GM18867 (cell line): ENCODE data around the gene BTNL8.

ENCODE experiments used
- ATAC-seq: cut with Tn5 transposase; IDR thresholded peaks from one replicate; pipeline ENCODE4 v1.9.1; 2021; ENCODE audit warnings: mild to moderate bottlenecking, moderate library complexity; ENCODE audit not compliant: unreplicated experiment

The BTNL8 gene

GRCh38 chr5:180950291-180950949 is 51.5 kb downstream of the BTNL8 start:
- ATAC-seq, result no peak

DNA sequence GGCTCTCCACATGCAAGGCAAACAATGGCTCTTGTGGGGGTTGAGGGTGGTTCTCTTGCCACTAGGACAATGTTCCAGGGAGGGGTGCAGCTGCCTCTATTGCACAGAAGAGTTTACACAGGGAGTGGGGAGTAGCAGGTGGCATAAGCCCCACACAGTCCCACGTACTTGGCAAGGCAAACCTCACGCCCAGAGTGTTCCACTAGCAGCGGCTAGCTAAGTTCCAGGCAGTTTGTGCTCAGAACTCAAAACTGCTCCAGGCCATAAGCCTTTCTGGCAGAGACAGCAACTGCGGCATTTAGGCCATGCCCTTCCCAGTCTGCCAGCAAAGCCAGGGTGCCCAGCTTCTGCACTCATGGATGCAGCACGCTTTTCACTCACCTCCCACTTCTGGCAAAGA is 60.7 kb downstream of the BTNL8 start:
- ATAC-seq, result no peak

DNA sequence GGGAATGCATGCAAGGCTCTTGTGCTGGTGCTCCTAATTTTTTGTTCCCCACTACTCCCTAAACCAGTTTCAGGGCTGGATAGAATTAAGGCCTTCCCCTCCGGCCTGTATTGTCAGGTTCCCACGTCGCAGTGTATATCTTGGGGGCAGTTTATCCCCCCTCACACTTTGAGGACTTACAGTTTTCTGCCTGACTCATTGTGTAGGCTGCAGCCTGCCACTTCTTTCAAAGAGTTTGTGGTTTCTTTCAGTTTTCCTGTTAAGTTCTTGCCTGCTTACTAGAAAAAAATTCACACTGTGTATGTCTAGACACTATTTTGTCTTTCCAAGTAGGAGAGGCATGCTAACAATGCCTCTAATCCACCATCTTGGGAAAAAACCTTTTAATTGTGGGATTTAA is 61.2 kb downstream of the BTNL8 start:
- no peak for ATAC-seq

DNA sequence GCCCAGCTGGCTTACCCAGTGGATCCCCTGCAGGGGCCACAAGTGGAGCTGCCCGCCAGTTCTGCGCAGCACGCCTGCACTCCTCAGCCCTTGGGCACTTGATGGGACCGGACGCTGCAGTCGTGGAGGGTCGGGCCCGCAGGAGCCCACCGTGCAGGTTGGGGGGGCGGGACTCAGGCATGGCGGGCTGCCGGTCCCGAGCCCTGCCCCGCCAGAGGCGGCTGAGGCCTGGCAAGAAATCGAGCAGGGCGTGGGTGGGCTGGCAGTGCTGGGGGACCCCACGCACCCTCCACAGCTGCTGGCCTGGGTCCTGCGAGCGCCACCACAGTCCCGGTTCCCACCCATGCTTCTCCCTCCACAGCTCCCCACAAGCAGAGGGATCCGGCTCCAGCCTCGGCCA is 70.4 kb downstream of the BTNL8 start:
- no peak for ATAC-seq

DNA sequence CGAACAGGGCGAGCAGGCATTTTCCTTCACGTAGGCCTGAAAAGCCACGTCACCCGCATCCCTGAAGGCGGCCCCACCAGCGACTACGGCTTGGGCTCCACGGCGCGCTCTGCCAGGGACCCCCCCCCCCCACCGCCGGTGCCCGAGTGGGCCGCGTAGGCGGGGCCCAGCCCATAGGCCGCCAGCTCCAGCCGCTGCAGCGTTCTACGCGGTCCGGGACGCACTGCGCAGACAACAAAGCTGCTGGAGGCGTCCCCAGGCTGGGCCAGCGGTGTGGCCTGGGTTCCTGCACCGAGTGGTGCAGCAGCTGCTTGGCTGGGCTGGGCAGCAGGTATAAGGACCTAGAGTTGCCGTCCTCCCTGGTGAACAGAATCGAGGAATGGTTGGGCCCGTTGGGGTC is 71.4 kb downstream of the BTNL8 start:
- ATAC-seq, result no peak

DNA sequence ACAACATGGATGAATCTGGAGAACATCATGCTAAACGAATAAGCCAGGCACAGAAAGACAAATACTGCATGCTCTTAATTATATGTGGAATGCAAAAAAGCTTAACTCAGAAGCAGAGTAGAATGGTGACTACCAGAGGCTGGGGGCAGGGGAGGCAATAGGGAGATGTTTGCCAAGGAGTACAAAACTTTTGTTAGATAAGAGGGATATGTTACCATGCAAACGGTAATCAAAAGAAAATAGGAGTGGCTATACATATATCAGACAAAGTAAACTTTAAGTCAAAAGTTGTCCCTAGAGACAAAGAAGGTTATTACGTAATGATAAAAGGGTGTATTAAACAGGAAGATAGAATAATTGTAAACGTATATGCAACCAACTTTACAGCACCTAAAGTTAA is 71.9 kb downstream of the BTNL8 start:
- no peak for ATAC-seq

DNA sequence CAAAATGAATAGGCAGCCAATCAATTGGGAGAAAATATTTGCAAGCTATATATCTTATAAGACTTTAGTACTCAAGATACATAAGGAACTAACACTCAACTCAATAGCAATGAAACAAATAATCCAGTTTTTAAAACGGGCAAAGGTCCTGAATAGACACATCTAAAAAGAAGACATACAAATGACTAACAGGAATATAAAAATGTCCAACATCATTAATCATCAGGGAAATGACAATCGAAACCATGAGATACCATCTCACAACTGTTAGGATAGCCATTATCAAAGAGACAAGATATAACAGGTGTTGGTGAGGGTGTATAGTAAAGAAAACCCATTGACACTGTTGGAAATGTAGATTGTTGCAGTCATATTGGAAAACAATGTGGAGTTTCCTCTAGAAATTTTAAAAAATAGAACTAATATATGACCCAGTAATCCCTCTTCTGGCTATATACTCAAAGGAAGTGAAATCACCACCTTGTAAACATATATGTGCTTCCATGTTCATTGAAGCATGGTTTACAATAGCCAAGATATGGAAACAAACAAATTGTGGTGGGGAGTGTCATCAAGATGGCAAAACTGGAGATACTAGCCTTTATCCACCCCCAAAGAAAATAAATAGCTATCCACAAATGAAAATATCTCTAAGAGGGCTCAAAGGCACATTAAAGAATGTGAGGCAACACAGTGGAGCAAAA is 75.8 kb downstream of the BTNL8 start:
- ATAC-seq, result peak; percentile 9

DNA sequence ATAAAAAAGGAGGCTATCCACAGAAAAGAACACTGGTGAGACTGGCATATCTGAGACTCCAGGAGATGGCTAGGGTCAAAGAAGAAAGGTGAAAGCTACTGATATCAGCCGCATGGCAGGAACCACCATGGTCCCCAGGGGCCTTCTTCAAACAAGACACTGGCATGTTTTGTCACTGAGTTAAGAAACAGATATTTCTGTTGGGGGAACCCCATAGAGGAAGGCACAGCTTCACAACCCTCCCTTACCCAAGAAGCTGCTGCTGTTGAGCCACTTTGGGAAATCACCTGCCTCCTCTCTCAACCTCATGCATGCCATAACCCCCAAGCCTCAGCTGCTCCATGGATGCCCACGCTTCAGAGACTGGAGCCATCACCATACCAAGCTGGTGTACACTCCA is 76.4 kb downstream of the BTNL8 start:
- peak; percentile 92 for ATAC-seq

DNA sequence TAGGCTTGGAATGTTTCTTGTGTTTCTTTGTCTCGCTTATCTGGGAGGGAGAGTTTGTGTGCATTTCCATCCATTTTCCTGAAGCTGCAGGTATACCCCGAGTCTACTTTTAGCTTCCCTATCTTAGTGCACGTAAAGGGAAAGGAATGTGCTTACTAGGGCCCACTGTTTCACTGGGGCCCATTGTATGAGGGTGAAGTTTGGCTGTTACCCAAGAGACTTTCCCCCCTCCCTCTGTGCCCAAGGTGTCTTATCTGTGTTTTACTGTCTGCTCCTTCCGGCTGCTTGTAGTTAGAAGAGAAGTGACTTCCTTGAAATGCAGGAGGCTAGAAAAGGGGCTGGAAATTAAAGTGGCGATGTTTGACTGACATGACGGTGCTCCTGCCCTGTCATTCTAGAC is 77.6 kb downstream of the BTNL8 start:
- ATAC-seq, result no peak

- no peak for ATAC-seq
These were observed 78.9 kb downstream of the BTNL8 start for GRCh38 chr5:180977852-180978251.

DNA sequence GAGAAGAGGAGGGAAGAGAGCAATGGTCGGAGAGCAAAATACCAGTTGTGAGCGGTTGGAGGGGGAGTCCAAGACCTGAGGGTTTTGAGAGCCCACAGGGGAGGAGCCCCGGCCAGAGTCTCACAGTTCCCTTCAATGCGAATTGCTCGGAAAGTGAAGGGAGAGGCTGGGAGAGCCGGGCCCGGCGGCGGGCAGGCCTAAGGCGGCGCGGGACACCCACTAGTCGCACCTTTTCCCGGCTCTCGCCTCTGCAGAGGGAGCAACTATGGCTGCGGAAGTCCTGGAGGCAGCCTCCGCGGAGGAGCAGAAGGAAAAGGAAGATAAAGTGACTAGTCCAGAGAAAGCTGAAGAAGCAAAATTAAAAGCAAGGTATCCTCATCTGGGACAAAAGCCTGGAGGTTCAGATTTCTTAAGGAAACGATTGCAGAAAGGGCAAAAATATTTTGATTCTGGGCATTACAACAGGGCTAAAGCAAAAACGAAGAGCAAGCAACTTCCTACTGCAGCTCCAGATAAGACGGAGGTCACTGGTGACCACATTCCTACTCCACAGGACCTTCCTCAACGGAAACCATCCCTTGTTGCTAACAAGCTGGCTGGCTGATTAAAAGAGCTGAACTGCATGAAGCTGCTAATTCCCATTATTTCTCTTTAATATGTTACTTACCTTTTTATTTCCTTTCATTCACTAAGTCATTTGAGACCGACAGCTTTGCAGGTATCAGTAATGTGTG is 83.2 kb downstream of the BTNL8 start:
- ATAC-seq, result no peak

DNA sequence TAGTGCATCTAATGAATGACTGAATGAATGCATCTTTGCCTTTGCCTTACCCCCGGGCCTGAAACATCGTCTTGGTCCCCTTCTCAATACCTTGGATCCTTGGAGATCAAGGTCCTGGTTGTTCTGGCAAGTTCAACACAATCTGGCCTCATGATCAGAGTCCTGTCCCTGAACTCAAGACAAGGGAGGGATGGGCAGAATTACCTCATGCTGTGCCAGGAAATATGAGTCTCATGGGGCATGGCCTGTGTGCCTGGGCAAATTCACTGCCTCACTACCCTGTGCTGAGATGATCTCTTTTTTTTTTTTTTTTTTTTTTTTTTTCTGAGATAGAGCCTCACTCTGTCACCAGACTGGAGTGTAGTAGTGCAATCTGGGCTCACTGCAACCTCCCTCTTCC is 89.1 kb downstream of the BTNL8 start:
- ATAC-seq, result no peak

GRCh38 chr5:180988592-180988991 is 89.6 kb downstream of the BTNL8 start, which contains the start of gene BTNL3:
Gene BTNL3 (plus strand): TSS chr5:180988846. CDS start chr5:180989029, 183 bp downstream.
- no peak for ATAC-seq

DNA sequence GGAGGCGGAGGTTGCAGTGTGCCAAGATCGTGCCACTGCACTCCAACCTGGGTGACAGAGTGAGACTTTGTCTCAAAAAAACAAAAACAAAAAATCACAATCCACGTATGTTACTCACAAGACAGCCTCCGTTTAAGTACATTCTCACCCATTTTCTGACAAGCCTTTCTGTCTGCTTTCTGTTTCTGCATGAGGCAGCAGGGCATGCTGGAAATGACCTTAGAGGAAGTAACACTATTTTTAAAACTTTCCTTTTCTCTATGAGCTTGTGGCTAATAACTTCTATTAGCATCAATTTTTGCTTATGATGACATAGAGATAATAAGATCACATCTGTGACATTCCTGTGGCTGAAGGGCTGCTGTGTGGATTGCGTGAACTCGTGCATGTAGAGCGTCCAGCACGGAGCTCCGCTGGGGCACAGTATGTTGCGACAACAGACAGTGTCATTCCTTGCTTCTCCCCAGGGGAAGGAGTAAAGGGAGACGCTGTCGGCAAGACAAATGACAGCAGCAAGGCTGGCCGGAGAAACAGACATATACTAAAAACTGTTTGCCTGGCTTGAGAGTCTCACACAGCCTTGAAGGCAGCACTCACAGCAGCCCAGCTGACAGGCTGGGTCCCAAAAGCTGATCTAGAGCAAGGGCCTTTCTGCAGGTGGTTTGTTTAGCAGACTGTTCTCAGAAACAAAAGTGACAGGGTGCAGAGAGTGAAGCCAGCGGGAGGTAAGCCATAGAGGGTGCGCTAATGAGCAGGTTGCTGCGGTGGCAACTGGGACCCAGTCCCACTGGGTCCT is 91.3 kb downstream of the BTNL8 start:
- ATAC-seq, result peak; percentile 77

GRCh38 chr5:180990882-180991242 is 91.9 kb downstream of the BTNL8 start:
- peak; percentile 28 for ATAC-seq
